Lower lobe of right lung (tissue), 2 donors: ENCODE data around the gene TSKS. TPM values are rescaled to one million over a fixed set of nuclear protein-coding genes. Genes with fewer than 3 reads are reported as not detected.

Experiments
- ATAC-seq, 2 donors: fragments of 200-7000 bp; cut with Tn5 transposase; one replicate each; pipeline ENCODE4 v1.9.1; 2020 to 2022; ENCODE audit warnings: mild to moderate bottlenecking in 2 of 2, moderate library complexity in 2 of 2
- DNase-seq: peaks from one replicate; pipeline ENCODE4 v3.0.0-alpha.2; 2020
- H3K27ac ChIP-seq: fragments of 200-600 bp; one replicate; pipeline ENCODE4 v1.8.0; 2022
- H3K27me3 ChIP-seq: fragments of 200-600 bp; one replicate; pipeline ENCODE4 v1.8.0; 2022; ENCODE audit warnings: low read depth
- H3K36me3 ChIP-seq: fragments of 200-600 bp; one replicate; pipeline ENCODE4 v1.8.0; 2022; ENCODE audit warnings: mild to moderate bottlenecking
- H3K4me1 ChIP-seq: fragments of 200-600 bp; one replicate; pipeline ENCODE4 v1.8.0; 2022
- H3K4me3 ChIP-seq: fragments of 200-600 bp; one replicate; pipeline ENCODE4 v1.8.0; 2022; ENCODE audit warnings: mild to moderate bottlenecking
- H3K9me3 ChIP-seq: fragments of 200-600 bp; one replicate; pipeline ENCODE4 v1.8.0; 2022
- intact Hi-C: fragments of 100-400 bp; cut with DNase I; formaldehyde crosslinking; loops from one replicate; pipeline ENCODE4 v1.11.0; 2022
- total RNA-seq: library from RNA; stranded (reverse); fragmentation: NEBNext Ultra II Directional; extraction: Animal tissue kit (Norgen Biotek cat#: 25700); gene quantifications from one replicate; pipeline ENCODE4 v1.2.1, GENCODE V29; 2021
- TF ChIP-seq, protein P1 (sequence below): fragments of 200-600 bp; IDR thresholded peaks from one replicate; pipeline ENCODE4 v1.8.0; 2022; ENCODE audit warnings: antibody characterized with exemption, mild to moderate bottlenecking
- donor health status: DM: no; HTN: yes; CAD: no; lungs with severe emphysema.

TSKS gene
- total RNA-seq, 1 donor from 2014 or later = 1.2 TPM

GRCh38 chr19:49800771-49801170 lies 37.7 kb upstream of the TSKS start:
- H3K9me3 ChIP-seq = no peaks in the 10 kb centered on the region
- H3K27ac ChIP-seq = no peak overlapping the region
- DNase-seq (no peak), ATAC-seq (no peak)
- H3K27me3 ChIP-seq = no peaks in the 10 kb centered on the region
- no peaks in the 10 kb centered on the region for H3K4me1 ChIP-seq
- H3K4me3 ChIP-seq = no peak overlapping the region
- intact Hi-C loops = no loop called here
- peaks cover 98% of the 10 kb centered on the region for H3K36me3 ChIP-seq
- TF ChIP-seq, protein P1, sequence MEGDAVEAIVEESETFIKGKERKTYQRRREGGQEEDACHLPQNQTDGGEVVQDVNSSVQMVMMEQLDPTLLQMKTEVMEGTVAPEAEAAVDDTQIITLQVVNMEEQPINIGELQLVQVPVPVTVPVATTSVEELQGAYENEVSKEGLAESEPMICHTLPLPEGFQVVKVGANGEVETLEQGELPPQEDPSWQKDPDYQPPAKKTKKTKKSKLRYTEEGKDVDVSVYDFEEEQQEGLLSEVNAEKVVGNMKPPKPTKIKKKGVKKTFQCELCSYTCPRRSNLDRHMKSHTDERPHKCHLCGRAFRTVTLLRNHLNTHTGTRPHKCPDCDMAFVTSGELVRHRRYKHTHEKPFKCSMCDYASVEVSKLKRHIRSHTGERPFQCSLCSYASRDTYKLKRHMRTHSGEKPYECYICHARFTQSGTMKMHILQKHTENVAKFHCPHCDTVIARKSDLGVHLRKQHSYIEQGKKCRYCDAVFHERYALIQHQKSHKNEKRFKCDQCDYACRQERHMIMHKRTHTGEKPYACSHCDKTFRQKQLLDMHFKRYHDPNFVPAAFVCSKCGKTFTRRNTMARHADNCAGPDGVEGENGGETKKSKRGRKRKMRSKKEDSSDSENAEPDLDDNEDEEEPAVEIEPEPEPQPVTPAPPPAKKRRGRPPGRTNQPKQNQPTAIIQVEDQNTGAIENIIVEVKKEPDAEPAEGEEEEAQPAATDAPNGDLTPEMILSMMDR = no peak

- no peak for DNase-seq
- Histone ChIP-seq H3K27ac (no peak overlapping the region), H3K4me1 (no peaks in the 10 kb centered on the region), H3K36me3 (peaks cover 99% of the 10 kb centered on the region), H3K27me3 (no peaks in the 10 kb centered on the region), H3K4me3 (no peak overlapping the region), H3K9me3 (no peaks in the 10 kb centered on the region)
- intact Hi-C loops = no loop called here
- TF ChIP-seq, protein P1 = no peak
- ATAC-seq = no peak
These were observed 36.8 kb upstream of the TSKS start for GRCh38 chr19:49799798-49800376.

GRCh38 chr19:49799271-49799797 lies 36.2 kb upstream of the TSKS start:
- Histone ChIP-seq H3K9me3 (no peaks in the 10 kb centered on the region), H3K27ac (no peak overlapping the region), H3K36me3 (peaks cover 99% of the 10 kb centered on the region), H3K27me3 (no peaks in the 10 kb centered on the region), H3K4me1 (no peaks in the 10 kb centered on the region), H3K4me3 (no peak overlapping the region)
- ATAC-seq (no peak), DNase-seq (no peak)
- intact Hi-C loops = no loop called here
- TF ChIP-seq, protein P1 = no peak

GRCh38 chr19:49798574-49798973 lies 35.5 kb upstream of the TSKS start:
- TF ChIP-seq, protein P1 = no peak
- Histone ChIP-seq H3K4me3 (no peak overlapping the region), H3K9me3 (no peaks in the 10 kb centered on the region), H3K27ac (no peak overlapping the region), H3K36me3 (peaks cover 99% of the 10 kb centered on the region), H3K4me1 (no peaks in the 10 kb centered on the region), H3K27me3 (no peaks in the 10 kb centered on the region)
- DNase-seq (no peak), ATAC-seq (no peak)
- intact Hi-C loops = no loop called here

- TF ChIP-seq, protein P1 = no peak
- no peaks in the 10 kb centered on the region for H3K9me3 ChIP-seq
- H3K4me1 ChIP-seq = no peaks in the 10 kb centered on the region
- H3K4me3 ChIP-seq = no peak overlapping the region
- intact Hi-C loops = no loop called here
- DNase-seq = no peak
- no peak overlapping the region for H3K27ac ChIP-seq
- no peak for ATAC-seq
- peaks cover 96% of the 10 kb centered on the region for H3K36me3 ChIP-seq
- H3K27me3 ChIP-seq = no peaks in the 10 kb centered on the region
These were observed 32.5 kb upstream of the TSKS start for GRCh38 chr19:49795615-49796014.
